ENCODE data around the gene PTPRA. TPM values are rescaled to one million over a fixed set of nuclear protein-coding genes. Genes with fewer than 3 reads are reported as not detected.

PTPRA gene
- total and polyA plus RNA-seq, 9 of the 15 experiments (the other 6 are each of a cell fraction or from before 2014, with no cell fraction given) = 3.4 to 80.5 (median 28.0) TPM

DNA sequence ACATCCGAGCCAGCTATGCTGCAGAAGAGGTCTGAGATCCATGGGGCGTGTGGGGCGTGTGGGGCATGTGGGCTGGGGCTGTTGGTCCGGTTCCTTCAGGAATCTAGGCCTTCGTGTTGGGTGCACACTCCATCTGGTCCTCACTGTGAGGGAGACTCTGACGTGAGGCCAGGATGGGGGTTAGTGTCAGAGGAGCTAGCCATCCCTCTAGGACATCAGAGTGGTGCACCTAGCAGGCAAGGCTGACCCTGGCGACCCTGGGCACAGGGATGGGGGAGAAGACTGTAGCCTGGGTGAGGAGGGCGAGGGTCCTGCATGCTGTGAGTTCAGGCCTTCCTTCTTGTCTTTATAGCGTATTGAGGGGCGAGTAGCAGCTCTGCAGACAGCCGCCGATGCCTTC is 8.7 kb upstream of the PTPRA start (continued):
- TF ChIP-seq, protein P1, sequence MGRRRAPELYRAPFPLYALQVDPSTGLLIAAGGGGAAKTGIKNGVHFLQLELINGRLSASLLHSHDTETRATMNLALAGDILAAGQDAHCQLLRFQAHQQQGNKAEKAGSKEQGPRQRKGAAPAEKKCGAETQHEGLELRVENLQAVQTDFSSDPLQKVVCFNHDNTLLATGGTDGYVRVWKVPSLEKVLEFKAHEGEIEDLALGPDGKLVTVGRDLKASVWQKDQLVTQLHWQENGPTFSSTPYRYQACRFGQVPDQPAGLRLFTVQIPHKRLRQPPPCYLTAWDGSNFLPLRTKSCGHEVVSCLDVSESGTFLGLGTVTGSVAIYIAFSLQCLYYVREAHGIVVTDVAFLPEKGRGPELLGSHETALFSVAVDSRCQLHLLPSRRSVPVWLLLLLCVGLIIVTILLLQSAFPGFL (CRISPR knock-in tag; IDR thresholded peaks at IDR 0.05) = no peak

- no TSS peak for BruUV-seq (replicated peaks)
- intact Hi-C loops (cut with micrococcal nuclease) = no loop called here
- TF ChIP-seq POLR2AphosphoS5 (IDR thresholded peaks at IDR 0.05; ENCODE audit: control insufficient read depth, insufficient read depth, low read depth, low read length) = no peak
- TF ChIP-seq ZNF140 (CRISPR knock-in tag; IDR thresholded peaks at IDR 0.05) = no peak
- TF ChIP-seq FOXO4 (CRISPR knock-in tag; IDR thresholded peaks at IDR 0.05) = no peak
- TF ChIP-seq SMAD4 (CRISPR knock-in tag; conservative IDR thresholded peaks at IDR 0.05) = no peak
- TF ChIP-seq SRF (CRISPR knock-in tag; IDR thresholded peaks at IDR 0.05) = no peak
- TF ChIP-seq ATF1 (CRISPR knock-in tag; IDR thresholded peaks at IDR 0.05) = no peak
- TF ChIP-seq ATF1 (tag; IDR thresholded peaks at IDR 0.05) = no peak
- TF ChIP-seq KAT7 (CRISPR knock-in tag; IDR thresholded peaks at IDR 0.05; ENCODE audit: borderline replicate concordance) = no peak
- no peak for TF ChIP-seq ZBTB1 (CRISPR knock-in tag; IDR thresholded peaks at IDR 0.05; ENCODE audit: borderline replicate concordance, low read depth)
- TF ChIP-seq ZNF561 (CRISPR knock-in tag; conservative IDR thresholded peaks at IDR 0.05) = no peak
- no peak for TF ChIP-seq ZFP36 (IDR thresholded peaks at IDR 0.05; ENCODE audit: low read depth, low read length, partially characterized antibody)
- no peak for TF ChIP-seq PPARD (CRISPR knock-in tag; IDR thresholded peaks at IDR 0.05)
- TF ChIP-seq PML (IDR thresholded peaks at IDR 0.05; ENCODE audit: low read length) = no peak
- TF ChIP-seq ZNF133 (CRISPR knock-in tag; IDR thresholded peaks at IDR 0.05) = no peak
- no peak for TF ChIP-seq TRIM24 (IDR thresholded peaks at IDR 0.05)
These were observed 8.2 kb upstream of the PTPRA start for GRCh38 chr20:2865101-2865500.

More at GRCh38 chr20:2865101-2865500, 8.2 kb upstream of the PTPRA start:
- H3K79me2 ChIP-seq (ENCODE audit: control insufficient read depth, insufficient read depth, low read length) = no peaks in the 10 kb centered on the region
- H3K27me3 ChIP-seq (ENCODE audit: control insufficient read depth in 2 of 2, insufficient read depth in 2 of 2, low read length in 2 of 2) = no peaks in the 10 kb centered on the region
- ChIA-PET CTCF (ENCODE audit: low intra/inter-chr PET ratio) (no interaction called here), POLR2A (no interaction called here)
- peaks cover 6% of the 10 kb centered on the region; the same call in 2 of the 3 replicates for H3K36me3 ChIP-seq (ENCODE audit: control insufficient read depth, insufficient read depth, low read length)
- no peak overlapping the region for H3K4me2 ChIP-seq (ENCODE audit: insufficient read depth, low read length)
- no peak overlapping the region for H2AFZ ChIP-seq (ENCODE audit: low read depth, low read length)
- H3K4me1 ChIP-seq (replicated peaks in 1 of 2; ENCODE audit: control insufficient read depth in 2 of 2, insufficient read depth in 2 of 2, low read length in 2 of 2) = peaks cover 0 to 3% of the 10 kb centered on the region in 2 experiments; a peak in 3 of 5 replicates
- no peaks in the 10 kb centered on the region for H3K9me3 ChIP-seq (replicated peaks; ENCODE audit: control insufficient read depth, insufficient read depth, low read depth, low read length)
- ATAC-seq = no peak
- 97% methylated on average over 6 of the region's 10 CpGs for WGBS (ENCODE audit: insufficient coverage, low coverage, missing lambda C conversion rate)
- H3K9ac ChIP-seq (ENCODE audit: insufficient read depth in 1 of 2, low read depth in 2 of 2, low read length in 2 of 2) = no peak overlapping the region
- H4K20me1 ChIP-seq (replicated peaks; ENCODE audit: control insufficient read depth, insufficient read depth, low read length) = no peaks in the 10 kb centered on the region
- no peak overlapping the region for H3K27ac ChIP-seq (ENCODE audit: extremely low read depth, low read depth, low read length)
- no peak overlapping the region for H3K4me3 ChIP-seq
- DNase-seq (ENCODE audit: extremely low read depth in 1 of 4, low spot score in 3 of 4) = no peak
- in situ Hi-C loops (cut with MboI) = no loop called here
- H3K9me1 ChIP-seq (ENCODE audit: control insufficient read depth, insufficient read depth, low read length) = peaks cover 2% of the 10 kb centered on the region
- no peak for FAIRE-seq

Measured in K562 (cell line).